Astrocyte (in vitro differentiated cells and primary cell): ENCODE measurements around the gene TBC1D5.

Source experiments
- EZH2 ChIP-seq: IDR thresholded peaks from 2 replicates; pipeline ENCODE4 v1.6.1; 2012; ENCODE audit warnings: mild to moderate bottlenecking, low read length, inconsistent platforms; ENCODE audit not compliant: insufficient read depth
- TF ChIP-seq, protein P1 (sequence below): IDR thresholded peaks from 2 replicates; pipeline ENCODE4 v1.5.1; 2011; ENCODE audit warnings: low read depth, mild to moderate bottlenecking, inconsistent platforms, low read length, moderate library complexity; ENCODE audit not compliant: insufficient read depth

DNA sequence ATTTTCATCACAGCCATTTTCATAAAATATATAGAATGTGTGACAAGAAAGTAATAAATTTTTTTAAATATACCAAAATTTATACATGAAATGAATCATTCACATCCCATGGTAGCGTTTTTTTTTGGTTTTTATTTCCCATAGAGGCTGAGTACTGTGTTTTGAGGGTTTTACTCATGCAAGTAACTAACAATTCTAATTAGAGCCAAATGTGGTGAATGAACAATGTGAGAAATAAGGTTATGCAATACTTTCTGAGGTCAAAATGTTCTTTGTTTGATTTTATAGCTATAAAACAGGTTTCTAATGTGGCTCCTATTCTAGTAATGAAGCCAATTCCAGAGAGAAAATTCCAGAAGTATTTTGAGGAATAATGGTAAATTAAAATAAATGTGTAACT lies 386.8 kb downstream of the TBC1D5 start:
- TF ChIP-seq, protein P1, sequence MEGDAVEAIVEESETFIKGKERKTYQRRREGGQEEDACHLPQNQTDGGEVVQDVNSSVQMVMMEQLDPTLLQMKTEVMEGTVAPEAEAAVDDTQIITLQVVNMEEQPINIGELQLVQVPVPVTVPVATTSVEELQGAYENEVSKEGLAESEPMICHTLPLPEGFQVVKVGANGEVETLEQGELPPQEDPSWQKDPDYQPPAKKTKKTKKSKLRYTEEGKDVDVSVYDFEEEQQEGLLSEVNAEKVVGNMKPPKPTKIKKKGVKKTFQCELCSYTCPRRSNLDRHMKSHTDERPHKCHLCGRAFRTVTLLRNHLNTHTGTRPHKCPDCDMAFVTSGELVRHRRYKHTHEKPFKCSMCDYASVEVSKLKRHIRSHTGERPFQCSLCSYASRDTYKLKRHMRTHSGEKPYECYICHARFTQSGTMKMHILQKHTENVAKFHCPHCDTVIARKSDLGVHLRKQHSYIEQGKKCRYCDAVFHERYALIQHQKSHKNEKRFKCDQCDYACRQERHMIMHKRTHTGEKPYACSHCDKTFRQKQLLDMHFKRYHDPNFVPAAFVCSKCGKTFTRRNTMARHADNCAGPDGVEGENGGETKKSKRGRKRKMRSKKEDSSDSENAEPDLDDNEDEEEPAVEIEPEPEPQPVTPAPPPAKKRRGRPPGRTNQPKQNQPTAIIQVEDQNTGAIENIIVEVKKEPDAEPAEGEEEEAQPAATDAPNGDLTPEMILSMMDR, result no peak
- no peak for TF ChIP-seq EZH2
